HS-5 (cell line): ENCODE data around the gene FBXW11.
"Not testable (repeated sequence)": the region's sequence is repeated elsewhere in the genome, so short reads cannot be mapped to it uniquely, and the experiment has no call there.

Source experiments
- DNase-seq: peaks from one replicate; pipeline ENCODE4 v3.0.0-alpha.2; 2012; ENCODE audit warnings: low read depth

The FBXW11 gene

DNA sequence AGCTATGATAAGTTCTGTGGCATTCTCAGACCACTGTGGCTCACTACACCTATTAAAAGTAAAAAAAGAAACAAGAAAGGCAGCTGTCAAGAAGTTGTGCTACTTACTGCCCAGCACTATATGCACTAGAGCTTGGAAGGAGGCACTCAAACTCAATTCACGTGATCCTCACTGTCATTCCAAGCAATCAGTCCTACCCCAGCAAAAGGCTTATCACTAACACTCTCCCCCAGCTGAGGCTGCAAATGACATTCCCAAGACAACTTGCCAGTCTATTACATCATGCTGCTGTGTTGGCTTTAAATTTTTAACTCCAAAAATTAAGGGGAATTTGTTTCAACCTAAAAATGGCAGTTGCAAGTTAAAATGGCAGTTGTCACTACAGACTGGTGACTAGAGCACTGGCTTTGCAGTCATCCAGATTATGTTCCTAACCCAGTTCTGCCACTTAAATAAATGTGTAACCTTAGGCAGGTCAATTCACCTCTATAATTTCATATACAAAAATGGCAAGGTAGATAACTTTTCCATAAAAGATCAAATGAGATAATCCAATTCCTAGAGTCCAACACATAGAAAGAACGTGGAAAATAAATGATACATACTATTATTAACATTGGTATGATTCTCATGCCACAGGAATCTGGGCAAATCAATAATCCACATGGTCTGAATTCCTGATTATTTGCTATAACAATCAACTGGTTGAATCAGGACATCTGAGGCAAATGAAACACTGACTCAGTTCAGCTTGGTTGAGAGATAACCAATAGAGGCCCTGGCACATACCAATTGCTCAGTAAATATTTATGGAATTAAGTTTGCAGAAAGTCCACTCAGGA is 52.4 kb downstream of the FBXW11 start:
- DNase-seq: peak; percentile 85

DNA sequence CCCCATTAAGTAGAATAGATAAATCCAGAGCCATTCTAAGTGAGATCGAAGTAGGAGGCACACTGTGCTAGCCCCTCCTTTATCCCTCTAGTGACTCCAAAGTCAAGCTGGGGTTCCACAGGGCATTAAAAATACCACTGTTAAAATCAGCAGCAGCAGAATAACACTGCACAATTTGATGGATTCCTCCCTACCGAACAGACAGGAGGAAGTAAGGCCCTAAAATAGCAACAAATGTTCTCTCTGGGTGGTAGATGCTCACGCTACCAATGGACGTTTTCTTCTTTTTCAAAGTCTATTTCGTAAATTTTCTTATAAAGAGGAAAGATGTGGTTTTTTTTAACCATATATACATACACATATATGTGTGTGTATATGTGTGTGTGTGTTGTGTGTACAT is 54.4 kb downstream of the FBXW11 start:
- no peak for DNase-seq

DNA sequence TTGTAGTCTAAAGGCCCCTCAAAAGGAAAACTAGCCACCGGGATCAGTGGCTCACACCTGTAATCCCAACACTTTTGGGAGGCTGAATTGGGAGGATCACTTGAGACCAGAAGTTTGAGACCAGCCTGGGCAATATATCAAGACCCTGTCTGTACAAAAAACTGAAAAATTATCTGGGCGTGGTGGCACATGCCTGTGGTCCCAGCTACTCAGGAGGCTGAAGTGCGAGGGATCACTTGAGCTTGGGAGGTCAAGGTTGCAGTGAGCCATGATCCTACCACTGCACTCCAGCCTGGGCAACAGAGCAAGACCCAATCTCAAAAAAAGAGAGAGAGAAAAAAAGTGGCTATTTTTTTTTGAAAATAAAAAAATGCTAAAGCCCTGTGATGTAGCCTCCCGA is 55.2 kb downstream of the FBXW11 start:
- no peak for DNase-seq

DNA sequence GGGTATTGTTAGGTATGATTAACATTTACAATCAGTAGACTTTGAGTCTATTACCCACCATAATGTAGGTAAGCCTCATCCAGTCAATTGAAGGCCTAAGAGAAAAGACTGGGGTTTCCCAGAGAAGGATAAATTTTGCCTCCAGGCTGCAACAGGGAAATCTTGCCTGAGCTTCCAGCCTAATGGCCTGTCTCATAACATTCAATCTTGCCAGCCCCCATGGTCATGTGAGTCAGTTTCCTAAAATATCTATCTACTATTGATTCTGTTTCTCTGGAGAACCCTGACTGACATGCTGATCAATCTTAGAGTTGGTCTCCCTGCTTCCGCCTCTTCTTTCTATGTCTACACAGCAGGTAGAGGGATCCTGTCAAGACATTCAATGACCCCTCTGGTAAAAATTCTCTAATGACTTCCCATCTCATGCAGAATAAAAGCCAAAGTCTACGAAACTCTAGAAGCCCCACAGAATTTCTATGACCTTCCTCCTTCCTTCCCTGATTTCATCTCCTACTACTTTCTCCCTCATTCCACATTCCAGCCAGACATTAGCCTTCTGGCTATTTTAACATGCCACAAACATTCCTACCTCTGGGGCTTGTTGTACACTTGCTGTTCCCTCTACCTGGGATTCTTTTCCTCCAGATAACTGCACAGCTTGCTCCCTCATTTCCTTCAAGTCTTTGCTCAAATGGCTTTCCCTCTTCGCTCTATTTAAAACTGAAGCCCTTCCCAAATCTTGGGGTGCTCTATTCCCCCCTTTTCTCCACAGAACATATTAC is 60.2 kb downstream of the FBXW11 start:
- no peak for DNase-seq

DNA sequence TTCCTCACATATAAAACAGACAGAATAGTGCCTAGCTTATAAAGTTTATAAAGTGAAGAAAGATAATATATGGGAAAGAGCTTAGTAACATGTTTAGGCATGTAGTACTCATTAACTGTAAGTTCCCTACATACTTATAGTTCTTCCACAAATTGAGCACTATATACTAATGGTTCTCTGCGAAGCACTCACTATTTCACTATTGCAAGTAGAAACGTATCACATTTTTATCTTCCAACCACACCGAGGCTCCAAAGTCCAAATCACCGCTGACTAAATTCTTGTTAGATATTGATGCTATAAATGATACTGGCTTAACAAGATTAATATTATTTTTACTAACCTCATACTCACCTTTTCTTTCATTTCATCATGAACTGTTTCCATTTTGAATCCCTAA is 61.0 kb downstream of the FBXW11 start:
- DNase-seq: no peak

DNA sequence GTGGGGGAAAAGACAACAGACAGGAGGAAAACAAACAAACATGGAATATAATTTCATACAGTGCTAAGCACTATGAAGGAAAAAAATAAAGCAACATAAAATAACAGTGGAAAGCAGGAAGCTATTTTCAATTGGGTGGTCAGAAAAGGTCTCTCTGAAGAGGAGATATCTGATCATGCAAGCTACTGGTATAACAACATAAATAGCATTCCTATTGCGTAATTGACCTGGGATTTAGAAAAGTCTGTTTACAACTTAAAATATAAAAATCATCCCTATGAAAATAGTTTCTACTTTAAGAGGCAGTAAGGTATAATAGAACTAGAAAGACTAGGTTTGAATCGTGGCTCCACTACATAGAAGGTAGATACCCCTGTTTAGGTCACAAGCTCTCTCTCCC is 61.4 kb downstream of the FBXW11 start:
- DNase-seq: no peak

DNA sequence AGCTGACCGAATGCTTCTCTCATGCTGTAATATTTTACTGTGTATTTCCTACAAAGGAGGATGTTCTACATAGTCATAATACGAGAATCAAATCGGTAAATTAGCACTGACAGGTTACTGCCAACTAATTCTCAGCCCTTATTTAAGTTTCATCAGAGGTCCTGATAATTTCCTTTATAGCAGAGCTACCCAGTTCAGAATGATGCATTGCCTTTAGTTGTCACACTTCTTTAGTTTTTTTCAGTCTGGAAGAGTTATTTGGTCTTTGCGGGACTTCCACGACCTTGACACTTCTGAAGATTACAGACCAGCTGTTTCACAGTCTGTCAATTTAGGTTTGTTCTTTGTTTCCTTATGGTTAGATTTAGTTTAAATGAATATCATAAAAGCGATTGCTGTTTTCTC is 64.3 kb downstream of the FBXW11 start:
- DNase-seq: not testable (repeated sequence)

DNA sequence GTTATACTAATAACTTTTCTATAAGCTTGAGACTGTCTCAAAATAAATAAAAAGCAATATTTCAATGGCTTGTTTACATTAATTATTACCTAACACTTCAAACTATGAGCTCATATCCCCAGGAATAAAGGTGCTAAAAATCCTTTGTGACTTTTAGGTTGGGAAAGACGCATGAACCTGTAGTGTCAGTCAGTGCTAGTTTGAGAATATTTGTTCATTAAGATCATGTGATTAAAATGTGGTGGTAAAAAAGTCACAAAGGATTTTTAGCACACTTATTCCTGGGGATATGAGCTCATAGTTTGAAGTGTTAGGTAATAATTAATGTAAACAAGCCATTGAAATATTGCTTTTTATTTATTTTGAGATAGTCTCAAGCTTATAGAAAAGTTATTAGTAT is 64.8 kb downstream of the FBXW11 start:
- DNase-seq: not testable (repeated sequence)

DNA sequence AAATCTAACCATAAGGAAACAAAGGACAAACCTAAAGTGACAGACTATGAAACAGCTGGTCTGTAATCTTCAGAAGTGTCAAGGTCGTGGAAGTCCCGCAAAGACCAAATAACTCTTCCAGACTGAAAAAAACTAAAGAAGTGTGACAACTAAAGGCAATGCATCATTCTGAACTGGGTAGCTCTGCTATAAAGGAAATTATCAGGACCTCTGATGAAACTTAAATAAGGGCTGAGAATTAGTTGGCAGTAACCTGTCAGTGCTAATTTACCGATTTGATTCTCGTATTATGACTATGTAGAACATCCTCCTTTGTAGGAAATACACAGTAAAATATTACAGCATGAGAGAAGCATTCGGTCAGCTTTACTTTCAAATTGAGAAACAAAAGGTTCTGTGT is 65.2 kb downstream of the FBXW11 start:
- not testable (repeated sequence) for DNase-seq

DNA sequence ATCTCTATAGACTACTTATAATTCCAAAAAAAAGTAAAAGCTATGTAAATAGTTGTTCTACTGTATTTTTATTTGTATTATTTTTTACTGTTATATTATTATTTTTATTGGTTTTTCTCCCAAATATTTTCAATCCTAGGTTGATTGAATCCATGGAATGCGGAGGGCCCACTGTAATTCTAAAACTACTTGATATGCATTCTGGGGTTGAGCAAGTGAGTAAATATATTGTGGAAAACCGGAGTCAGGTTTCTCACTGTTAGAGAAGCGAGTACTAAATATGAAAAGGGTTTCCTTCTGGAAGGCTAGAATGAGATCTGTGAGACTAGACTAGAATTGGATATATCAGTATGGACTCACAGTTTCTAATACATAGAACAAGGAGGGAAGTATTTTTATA is 66.5 kb downstream of the FBXW11 start:
- DNase-seq: no peak

DNA sequence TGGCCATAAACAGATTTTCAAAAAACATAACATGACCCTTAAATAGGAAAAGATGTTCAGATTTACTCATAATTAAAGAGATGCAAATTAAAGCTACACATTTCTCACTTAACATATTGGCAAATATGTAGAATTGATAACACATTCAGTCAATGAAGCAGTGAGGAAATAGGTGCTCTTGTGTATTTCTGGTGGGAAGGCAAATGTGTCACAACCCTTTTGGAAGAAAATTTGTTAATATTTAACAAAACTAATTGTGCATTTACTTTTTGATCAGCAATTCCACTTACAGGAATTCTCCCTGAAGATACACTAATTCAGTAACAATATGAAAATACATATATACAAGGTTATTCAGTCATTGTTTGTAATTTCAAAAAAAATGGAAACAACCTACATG is 68.1 kb downstream of the FBXW11 start:
- DNase-seq: no peak

DNA sequence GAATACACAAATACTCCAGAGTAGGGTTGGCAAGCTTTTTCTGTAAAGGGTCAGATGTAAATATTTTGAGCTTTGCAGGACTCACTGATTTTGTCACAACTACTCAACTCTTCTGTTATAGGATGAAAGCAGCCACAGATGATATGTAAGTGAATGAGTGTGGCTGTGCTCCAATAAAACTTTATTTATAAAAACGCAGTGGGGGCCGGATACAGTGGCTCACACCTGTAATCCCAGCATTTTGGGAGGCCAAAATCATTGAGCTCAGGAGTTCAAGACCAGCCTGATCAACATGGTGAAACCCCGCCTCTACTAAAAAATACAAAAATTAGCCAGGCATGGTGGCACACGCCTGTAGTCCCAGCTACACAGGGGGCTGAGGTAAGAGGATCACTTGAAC is 69.1 kb downstream of the FBXW11 start:
- no peak for DNase-seq

DNA sequence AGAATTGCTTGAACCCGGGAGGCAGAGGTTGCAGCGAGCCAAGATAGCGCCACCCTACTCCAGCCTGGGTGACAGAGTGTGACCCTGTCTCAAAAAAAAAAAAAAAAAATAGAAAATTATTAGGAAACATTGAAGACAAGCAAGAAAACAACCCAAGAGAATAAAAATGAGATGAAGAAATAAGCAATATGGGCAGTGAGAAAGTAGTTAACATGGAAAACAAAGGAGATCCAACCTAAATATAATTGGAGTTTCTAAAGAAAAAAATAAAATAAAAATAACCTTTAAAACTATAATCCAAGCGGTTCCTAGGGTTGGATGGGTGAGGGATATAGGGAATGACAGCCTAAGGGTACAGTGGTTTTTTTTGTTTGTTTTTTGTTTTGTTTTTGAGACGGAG is 71.9 kb downstream of the FBXW11 start:
- no peak for DNase-seq

DNA sequence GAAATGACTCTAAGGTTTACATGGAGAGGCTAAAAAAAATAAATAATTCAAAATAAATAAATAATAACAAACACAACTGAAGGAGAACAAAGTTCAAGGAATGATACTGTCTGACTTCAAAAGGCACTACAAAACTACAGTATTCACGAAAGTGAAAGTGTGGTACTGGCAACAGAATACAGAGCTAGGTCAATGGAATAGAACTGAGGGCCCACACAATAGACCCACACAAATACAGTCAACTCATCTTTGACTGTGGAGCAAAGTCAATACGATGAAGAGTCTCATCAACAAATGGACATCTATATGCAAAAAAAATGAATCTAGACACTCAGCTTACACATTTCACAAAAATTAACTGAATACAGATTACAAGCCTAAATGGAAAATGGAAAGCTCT is 75.3 kb downstream of the FBXW11 start:
- no peak for DNase-seq

DNA sequence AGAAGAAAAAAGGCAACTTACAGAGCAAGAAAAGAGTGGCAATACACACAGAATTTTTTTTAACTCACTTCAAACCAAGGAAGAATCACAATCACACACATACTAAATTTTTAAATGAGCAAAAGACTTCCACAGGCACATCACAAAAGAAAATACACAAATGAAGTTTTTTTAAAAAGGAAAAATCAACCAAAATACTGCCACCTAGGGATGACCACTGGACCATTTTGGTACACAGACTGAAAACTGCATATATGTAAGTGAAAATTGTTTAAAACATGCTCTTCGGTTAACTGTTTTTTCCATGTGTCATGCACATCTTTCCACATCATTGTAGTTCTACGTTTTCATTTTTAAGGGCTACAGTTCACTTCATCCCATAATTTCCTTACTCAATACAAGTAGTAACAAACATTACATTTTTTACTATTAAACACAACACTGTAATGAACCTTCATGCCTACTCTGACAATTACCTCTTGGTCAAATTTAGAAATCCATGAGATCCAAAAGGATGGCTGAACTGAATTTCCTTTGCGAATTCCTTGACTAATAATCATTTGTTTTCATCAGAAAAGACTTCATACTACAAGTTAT is 79.0 kb downstream of the FBXW11 start:
- no peak for DNase-seq

DNA sequence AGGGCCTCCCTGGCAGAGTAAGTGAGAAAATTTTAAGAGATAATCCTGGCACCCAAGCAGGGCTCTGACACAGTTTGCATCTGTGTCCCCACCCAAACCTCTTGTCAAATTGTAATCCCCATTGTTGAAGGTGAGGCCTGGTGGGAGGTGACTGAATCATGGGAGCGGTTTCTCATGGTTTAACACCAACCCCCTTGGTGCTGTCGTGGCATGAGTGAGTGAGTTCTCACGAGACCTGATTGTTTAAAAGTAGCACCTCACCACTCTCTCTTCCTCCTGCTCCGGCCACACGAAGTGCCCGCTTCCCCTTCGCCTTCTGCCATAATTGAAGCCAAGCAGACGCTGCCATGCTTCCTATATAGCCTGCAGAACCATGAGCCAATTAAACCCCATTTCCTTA is 80.1 kb downstream of the FBXW11 start:
- DNase-seq: no peak

DNA sequence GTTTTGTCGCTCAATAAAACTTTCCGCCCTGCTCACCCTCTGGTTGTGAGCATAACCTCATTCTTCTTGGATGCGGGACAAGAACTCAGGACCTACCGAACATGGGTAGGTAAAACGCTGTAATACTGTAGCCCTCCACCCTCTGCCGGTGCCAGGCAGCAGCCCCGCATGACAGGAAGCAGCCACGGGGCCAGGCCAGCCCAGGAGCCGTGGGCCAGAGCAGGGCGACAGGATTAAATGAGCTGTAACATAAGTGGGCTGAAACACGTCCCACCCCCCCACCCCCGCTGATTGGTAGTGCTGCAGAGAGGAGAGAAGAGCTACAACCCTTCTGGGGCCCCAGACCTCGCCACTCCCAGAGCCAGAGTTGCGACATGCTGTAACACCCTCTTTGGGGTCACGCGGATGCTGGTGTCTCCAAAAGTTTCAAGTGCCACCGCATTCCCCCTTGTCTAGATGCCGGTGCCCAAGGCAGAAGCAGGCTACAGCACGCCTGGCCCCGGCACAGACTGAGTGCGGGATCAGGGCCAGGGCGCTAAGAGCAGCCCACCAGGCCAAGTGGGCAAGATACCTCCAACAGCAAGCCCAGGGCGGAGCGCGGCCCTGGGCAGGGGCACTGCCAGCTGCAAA is 81.8 kb downstream of the FBXW11 start:
- no peak for DNase-seq

DNA sequence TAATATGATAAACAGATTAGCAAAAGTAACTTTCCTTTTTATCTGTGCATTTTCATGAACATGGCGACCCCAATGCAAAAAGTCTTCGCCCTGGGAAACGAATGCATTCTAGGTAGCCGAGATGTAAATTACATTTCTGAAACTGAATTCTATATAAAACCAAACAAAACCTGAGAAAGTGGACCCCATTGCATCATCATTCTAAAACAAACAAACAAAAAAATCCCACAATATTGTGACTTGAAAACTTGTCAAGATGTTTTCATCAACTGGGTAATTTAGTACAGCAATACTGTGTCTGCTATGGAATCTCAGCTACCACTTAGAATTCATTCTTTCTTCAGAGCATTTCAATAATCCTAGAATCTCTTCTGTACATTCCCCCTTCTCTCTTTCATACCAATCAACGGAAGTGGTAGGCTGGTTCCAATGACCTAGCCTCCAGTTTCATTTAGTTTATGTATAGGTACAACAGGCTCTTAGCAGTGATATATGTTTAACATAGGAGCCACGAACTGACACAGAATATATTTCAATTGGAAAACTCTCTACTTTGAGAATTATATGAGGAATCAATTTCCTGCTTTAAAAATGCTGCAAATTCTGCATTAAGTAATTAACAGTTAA is 85.6 kb downstream of the FBXW11 start:
- DNase-seq: no peak

DNA sequence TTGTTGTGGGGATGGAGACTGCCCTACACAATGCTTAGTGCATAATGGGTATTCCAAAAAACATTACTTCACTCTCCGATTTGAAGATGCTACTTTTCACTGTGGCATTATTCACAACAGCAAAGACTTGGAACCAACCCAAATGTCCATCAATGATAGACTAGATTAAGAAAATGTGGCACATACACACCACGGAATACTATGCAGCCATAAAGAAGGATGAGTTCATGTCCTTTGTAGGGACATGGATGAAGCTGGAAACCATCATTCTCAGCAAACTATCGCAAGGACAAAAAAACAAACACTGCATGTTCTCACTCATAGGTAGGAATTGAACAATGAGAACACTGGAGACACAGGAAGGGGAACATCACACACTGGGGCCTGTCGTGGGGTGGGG is 90.7 kb downstream of the FBXW11 start:
- not testable (repeated sequence) for DNase-seq

DNA sequence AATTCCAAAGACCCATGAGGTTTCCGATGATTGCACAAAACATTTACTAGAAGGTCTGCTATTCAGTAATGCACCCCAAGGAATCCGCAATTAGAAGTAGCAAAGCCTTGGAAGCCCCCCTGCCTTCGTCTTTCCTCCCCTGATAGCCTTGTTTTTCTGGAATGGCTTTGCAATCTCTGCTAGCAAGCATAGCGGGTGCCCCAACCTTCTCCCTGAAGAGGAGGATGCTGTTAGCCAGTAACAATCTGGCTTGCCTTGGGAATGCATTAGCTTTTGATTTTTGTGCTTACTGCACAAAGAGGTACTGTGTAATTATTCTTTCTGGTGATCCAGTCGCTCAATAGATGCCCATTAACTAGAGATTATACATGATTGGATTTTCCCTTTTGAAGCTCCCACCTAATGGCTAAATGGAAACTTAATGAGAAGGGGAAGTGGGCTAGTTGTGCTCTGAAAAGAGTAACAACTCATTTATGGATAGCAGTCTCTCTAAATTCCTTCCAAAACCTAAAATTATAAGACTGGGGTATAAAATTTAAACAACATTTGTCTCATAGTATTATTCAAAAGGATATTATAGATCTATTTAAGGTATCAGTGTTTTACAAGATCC is 91.6 kb downstream of the FBXW11 start:
- no peak for DNase-seq

DNA sequence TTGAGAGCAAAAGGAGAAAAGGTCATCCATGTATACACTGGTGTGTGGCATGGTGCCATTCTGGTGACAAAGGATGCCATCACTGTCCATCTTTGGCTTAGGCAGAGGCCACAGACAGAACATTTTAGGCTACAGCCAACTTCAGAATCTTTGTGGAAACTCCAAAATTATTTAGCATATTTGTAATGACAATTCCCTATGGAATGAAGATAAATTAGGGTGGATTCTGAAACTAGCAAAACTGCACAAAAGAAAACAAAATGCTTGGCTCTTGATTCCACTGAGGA is 92.5 kb downstream of the FBXW11 start:
- DNase-seq: no peak

DNA sequence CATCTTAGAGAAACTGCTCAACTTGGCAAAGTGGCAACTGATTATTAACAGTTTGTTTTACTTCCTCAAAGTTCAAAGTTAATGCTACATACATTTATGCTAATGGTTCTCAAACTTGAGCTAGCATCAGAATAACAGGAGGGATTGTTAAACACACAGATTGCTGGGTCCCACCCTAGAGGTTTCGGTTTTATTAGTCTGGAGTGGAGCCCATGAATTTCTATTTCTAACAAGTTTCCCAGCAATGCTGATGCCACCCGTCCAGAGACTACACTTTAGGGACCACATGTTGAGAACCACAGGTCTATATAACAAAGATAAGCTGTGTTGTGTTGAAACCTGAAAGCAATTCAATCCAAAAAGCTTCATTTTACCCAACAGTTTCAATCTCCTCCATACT is 95.3 kb downstream of the FBXW11 start:
- no peak for DNase-seq
